Right lobe of liver (tissue), 4 donors: ENCODE data around the gene ASIC2.

ENCODE experiments used
- CTCF ChIP-seq, 4 donors: fragments of 200-600 bp in 3 of 4; fragments of 450-650 bp in 1 of 4; IDR thresholded peaks; one replicate each; pipeline versions ENCODE4 v1.5.1 to v1.8.0; 2016 to 2022; ENCODE audit warnings: antibody characterized with exemption in 4 of 4, mild to moderate bottlenecking in 2 of 4
- POLR2A ChIP-seq: fragments of 450-650 bp; IDR thresholded peaks from one replicate; pipeline ENCODE4 v1.6.1; 2017; ENCODE audit warnings: antibody characterized with exemption, mild to moderate bottlenecking
- donor health status: DM: no; HTN: no; CAD: no.
- donor health status: DM: no; HTN: no; CAD: no.
- donor health status: DM: no; HTN: yes; CAD: no.

DNA sequence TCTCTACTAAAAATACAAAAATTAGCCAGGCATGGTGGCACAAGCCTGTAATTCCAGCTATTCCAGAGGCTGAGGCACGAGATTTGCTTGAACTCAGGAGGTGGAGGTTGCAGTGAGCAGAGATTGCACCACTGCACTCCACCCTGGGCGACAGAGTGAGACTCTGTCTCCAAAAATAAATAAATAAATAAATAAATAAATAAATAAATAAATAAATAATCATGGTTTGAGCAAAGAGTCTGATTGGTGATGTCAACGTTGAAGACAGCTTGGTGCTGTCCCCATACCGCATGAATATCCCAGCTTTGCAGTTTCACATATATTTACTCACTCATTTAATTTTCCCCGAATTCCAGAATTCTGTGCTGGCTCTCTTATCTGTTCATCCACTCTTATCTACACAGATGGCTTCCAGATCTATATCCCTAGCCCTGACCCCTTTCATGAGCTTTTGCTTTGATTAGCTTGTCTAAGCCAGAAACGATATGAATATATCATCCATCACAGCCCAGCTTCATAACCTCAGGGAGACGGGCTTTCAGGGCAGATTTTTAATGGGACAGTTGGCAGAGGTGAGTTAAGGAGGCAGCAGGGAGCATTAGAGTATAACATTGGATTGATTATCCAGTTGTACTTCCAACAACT lies 210.4 kb downstream of the ASIC2 start:
- TF ChIP-seq CTCF (IDR thresholded peaks at IDR 0.05) (no peak), POLR2A (no peak)
